Islet of Langerhans (tissue), 1 donor: ENCODE data around the gene GUCY2C.

Experiments used
- FAIRE-seq: peaks from one replicate; lab custom pipeline; 2011; peaks lifted over from hg19 to GRCh38; lab: Jason Lieb, UNC

GUCY2C gene

DNA sequence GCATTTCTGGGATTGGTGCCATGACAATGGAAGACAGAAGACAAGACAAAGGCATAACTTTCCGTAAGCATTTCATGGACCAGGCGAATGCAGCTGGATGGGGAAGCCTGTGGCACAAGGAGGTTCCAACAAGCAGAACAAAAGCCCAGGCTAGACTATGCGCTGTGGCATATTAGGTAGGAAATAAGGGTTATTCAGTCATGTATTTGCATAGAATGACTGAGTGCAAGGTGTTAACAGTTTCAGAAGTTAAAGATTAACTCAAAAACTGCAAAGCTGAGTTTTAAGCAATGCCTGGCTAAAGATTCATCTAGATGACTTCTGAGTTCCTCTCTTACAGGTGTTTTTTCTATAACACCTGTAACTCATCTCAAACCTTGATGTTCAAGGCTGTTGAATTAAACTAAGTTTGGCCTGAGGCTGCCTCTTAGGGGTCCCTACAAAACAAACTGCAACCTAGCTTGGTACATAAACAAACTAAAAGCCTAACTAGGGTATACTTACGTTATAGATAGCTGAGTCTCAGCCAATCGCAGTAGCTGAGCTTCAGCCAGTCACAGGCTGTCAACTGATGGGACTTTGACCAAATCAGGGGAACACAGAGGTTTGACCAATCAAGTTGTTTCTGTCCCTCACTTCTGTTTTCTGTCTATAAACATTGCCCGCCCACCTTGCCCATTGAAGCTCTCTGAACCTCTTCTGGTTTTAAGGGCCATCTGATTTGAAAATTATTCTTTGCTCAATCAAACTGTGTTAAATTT is 76.5 kb downstream of the GUCY2C start:
- peak; percentile 82 for FAIRE-seq

- no peak for FAIRE-seq
These were observed 77.4 kb downstream of the GUCY2C start for GRCh38 chr12:14618983-14619382.

DNA sequence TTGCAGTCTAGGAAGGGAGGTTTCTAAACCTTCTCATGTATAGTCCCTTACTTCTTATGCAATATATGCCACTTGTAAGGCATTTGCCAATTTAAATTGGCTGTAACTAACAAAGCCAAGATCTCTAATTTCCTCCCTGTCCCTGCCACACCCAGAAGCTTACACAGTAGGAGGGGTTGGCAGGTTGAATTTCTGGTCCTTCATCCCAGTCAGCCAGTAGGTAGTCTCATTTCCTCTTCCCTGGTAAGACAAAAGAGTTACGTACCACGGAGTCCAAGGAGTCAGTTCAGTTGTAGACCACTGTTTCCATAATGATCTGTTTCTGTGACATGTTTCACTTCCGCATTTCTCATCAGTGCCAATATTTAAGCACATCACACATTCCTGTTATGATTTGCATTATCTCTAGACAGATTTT is 81.7 kb downstream of the GUCY2C start:
- no peak for FAIRE-seq

DNA sequence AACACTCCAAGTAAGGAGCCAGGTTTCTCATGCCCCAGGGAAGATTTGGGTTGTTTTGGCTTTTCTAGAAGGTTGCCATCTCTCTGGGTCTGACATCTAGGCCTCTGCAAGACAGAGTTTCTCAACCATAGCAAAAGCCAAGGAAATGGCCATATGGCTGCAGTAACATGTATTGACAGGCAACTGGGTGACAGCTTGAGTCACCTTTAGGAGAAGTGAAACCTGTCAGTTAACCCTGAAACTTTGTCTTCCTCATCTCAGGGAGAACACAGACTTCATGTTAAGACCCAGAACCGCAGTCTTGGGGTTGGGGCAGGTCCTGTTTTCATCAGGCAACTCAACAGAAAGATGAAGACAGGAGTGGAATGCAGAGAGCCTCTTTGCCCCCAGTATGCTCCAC is 82.7 kb downstream of the GUCY2C start:
- FAIRE-seq = no peak

- FAIRE-seq = no peak
These were observed 83.4 kb downstream of the GUCY2C start for GRCh38 chr12:14612898-14613445.

- no peak for FAIRE-seq
These were observed 84.1 kb downstream of the GUCY2C start for GRCh38 chr12:14612250-14612649.

DNA sequence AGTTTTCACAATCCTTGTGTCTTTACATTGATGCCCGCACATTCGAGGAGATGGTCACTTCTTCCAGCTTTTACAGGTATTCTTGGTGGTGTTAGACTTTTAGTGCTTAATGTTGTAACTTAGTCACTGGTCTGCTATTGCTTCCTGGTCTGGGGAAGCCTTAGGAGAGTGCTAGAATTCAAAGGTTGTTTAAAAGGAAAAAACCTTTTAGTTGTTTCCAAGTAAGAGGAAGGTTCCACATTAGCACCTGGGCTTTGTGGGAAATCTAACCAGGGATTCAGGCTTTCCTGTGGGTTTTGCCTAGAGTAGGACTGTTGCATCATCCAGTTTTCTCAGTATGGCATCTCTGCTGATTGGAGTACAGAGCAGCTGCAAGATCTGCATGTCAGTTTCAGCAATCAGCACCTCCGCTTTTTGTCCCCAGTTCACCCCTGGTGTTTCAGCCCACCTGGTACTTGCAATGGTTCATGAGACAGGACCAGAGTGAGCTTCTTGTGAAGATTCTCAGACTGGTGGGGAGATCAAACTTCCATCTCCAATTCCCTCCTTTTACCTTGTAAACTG is 84.7 kb downstream of the GUCY2C start:
- no peak for FAIRE-seq

DNA sequence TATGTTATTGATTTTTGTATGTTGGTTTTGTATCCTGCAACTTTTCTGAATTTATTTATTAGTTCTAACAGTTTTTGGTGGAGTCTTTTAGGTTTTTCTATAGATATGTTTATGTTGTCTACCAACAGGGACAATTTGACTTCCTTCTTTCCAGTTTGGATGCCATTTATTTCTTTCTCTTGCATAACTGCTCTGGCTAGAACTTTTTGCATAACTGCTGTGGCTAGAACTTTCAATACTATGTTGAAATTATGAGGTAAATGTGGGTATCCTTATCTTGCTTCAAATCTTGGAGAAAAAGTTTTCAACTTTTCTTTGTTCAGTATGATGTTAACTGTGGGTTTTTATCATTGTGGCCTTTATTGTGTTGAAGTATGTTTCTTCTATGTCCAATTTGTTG is 88.8 kb downstream of the GUCY2C start:
- no peak for FAIRE-seq

- FAIRE-seq = peak; percentile 13
These were observed 90.9 kb downstream of the GUCY2C start for GRCh38 chr12:14605401-14605989.

DNA sequence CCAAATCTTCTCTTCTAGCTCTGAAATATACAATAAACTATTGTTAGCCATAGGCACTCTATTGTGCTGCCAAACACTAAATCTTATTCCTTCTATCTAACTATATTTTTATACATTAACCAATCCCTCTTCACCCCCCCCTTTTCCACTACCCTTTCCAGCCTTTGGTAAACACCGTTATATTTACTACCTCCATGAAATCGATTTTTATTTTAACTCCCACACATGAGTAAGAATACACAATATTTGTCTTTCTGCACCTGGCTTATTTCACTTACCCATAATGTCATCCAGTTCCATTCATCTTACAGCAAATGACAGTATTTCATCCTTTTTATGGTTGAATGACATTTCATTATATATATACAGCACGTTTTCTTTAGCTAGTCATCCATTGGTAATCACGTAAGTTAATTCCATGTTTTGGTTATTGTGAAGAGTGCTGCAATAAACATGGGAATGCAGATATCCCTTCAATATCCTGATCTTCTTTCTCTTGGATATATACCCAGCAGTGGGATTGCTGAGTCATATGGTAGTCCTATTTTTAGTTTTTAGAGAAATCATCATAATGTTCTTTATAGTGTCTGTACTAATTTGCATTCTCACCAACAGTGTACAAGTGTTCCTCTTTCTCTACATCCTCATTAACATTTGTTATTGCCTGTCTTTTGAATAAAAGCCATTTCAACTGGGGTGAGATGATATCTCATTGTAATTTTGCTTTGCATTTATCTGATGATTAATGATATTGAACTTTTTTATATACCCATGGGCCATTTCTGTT is 94.5 kb downstream of the GUCY2C start:
- FAIRE-seq = no peak

DNA sequence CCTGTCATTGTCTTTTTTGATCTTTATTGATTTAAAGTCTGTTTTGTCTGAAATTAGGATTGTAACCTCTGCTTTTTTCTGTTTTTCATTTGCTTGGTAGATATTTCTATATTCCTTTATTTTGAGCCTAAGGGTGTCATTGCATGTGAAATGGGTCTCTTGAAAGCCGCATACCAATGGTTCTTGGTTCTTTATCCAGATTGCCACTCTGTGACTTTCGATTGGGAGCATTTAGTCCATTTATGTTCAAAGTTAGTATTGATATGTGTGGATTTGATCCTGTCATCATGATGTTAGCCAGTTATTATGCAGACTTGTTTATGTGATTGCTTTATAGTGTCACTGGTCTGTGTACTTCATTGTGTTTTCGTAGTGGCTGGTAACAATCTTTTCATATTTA is 98.9 kb downstream of the GUCY2C start:
- no peak for FAIRE-seq

DNA sequence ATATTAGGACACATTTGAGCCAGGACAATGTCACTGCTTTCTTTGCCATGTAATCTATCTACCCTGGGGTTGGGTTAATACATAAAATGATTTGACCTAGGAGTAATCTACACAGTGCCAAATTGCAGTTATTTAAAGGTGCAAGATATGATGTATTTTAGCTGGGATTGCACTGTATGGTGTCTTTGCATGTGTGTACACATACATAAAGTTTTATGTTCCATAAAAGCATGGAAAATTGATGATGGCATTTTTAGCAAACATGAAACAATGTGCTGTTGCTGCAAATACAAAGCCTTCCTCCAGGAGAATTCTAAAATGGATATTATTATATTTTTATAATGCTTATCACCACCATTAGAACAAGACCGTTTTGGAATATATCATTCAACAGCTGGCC is 104.7 kb downstream of the GUCY2C start:
- no peak for FAIRE-seq

DNA sequence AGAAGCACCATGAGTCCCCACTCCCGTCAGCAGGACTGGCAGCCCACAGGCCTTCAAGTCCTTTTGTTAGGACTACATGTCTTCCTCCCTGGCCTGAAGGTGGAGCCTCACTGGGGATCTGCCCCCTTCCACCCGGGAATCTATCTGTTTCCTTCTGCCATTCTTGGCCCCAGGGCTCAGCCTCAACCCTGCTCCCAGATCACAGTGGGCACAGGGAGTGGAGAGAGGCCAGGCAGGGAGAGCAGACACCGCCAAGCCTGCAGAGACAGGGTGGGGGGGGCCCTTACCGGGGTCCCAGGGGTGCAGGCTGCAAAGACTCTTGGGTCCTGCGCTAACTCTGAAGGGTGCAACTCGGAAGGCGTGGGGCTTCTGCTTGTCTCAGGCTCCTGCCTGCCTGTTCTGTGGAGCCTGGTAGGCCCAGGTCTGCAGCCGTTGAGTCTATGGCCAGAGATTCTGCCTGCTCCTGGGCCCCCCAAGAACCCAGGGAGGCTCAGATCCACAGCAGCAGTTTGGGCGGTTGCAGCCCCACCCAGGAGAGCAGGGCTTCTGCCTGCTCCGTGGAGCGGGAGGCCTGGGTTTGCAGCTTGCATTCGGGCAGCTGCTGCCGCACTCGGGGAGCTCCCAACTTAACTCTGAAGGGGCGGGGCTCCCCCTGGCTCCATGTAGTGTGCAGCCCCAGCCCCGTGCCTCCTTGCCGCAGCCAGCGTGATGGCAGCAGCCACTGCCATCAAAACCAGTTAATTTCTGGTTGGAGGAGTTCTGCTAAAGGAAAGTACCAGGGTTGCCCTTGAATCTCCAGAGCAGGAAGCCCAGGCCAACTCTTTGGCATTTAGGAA is 107.0 kb downstream of the GUCY2C start:
- no peak for FAIRE-seq

- no peak for FAIRE-seq
These were observed 107.8 kb downstream of the GUCY2C start for GRCh38 chr12:14588571-14588970.

GRCh38 chr12:14578646-14579045 is 117.8 kb downstream of the GUCY2C start:
- no peak for FAIRE-seq

GRCh38 chr12:14577344-14577743 is 119.1 kb downstream of the GUCY2C start:
- no peak for FAIRE-seq

GRCh38 chr12:14576896-14577295 is 119.5 kb downstream of the GUCY2C start:
- no peak for FAIRE-seq

GRCh38 chr12:14575585-14575984 is 120.8 kb downstream of the GUCY2C start:
- FAIRE-seq = no peak

DNA sequence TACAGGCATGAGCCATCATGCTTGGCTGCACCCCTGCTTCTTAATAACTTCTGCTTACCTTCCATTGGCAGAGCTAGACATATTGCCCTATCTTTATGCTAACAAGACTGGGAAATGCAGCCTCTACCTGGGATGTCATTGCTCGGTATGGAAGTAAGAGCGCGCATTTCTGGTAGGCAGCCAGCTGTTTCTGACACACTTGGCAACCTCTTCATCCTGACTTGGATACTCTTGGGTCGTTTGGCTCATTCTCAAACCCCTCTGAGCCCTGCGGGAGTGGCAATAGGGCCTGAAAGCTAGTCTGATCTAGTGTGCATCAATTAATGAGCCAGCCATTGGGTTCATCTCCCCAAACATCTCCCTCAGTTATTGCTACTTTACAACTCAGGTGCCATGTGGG is 123.3 kb downstream of the GUCY2C start:
- no peak for FAIRE-seq

GRCh38 chr12:14572401-14572800 is 124.0 kb downstream of the GUCY2C start:
- no peak for FAIRE-seq

DNA sequence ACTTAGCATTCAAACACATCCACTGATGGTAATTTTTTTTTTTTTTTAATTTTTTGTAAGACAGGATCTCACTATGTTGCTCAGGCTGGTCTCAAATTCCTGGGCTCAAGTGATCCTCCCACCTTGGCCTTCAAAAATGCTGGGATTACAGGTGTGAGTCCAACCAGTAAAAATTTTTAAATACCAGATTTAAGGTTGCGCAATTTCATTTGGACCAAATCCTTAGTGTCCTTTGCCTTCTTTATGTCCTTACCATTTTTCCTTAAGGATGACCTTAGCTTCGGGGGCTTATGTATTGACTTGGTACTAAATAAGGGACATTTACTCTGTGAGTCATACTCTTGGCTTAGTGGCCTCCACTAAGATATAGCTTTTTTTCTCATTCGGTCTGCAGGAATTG is 124.6 kb downstream of the GUCY2C start:
- FAIRE-seq = no peak

DNA sequence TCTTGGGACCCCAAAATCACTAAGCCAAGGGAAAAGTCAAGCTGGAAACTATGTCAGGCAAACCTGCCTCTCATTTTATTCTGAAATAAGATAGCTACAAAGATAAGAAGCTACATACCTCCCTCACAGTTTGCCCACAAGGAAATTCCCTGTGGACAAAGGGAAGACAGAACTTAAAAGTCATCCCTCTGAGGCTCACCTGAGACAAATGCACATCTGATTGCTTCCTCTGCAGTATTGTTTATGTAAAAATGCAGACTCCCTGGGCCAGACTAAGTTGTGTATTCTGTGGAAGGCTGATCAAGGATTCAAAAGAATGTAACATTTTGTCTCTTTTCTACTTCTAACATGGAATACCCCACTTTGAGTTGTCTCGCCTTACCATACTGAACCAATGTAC is 126.2 kb downstream of the GUCY2C start:
- no peak for FAIRE-seq
